D721Med (cell line): ENCODE data around the gene ELP1.

Experiments
- DNase-seq: peaks from one replicate; pipeline ENCODE4 v3.0.0; 2011; ENCODE audit warnings: low spot score; ENCODE audit not compliant: insufficient read length
- FAIRE-seq: peaks from 2 replicates; lab custom pipeline; 2011; peaks lifted over from hg19 to GRCh38; lab: Jason Lieb, UNC
- CTCF ChIP-seq: IDR thresholded peaks from 2 replicates; pipeline ENCODE4 v1.5.1; 2012; ENCODE audit warnings: mild to moderate bottlenecking, control low read depth; ENCODE audit not compliant: insufficient read depth; ENCODE audit errors: missing control alignments

ELP1 gene

GRCh38 chr9:108951578-108951977 lies 17.7 kb upstream of the ELP1 start:
- DNase-seq: no peak
- no peak for FAIRE-seq
- no peak for TF ChIP-seq CTCF

GRCh38 chr9:108950168-108950567 lies 16.2 kb upstream of the ELP1 start:
- no peak for DNase-seq
- FAIRE-seq: no peak
- no peak for TF ChIP-seq CTCF

DNA sequence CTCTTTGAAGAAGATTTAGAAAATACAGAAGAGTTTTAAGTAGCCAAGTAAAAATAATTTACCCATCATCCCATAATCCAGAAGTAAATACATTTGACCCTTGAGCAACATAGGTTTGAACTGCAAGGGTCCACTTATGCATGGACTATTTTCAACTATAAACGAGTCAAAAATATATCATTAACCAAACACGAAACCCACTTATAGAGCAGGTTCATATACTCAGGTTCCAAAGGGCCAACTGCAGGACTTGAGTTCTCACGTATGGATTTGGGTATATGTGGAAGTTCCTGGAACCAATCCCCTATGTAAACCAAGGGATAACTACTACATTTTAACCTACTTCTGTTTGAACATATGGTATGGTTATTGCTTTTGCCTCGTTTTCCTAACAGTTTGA lies 6.1 kb upstream of the ELP1 start:
- DNase-seq (no peak), FAIRE-seq (no peak)
- no peak for TF ChIP-seq CTCF

GRCh38 chr9:108937561-108938305 lies 3.8 kb upstream of the ELP1 start:
- no peak for FAIRE-seq
- no peak for TF ChIP-seq CTCF
- DNase-seq: no peak

GRCh38 chr9:108934323-108934893 lies 484 bp upstream of the ELP1 start, which contains the start of gene ABITRAM:
TSS of gene ABITRAM (plus strand) at chr9:108934400. CDS start at chr9:108934487, 87 bp downstream.
- no peak for TF ChIP-seq CTCF
- DNase-seq (peak; percentile 60), FAIRE-seq (no peak)

DNA sequence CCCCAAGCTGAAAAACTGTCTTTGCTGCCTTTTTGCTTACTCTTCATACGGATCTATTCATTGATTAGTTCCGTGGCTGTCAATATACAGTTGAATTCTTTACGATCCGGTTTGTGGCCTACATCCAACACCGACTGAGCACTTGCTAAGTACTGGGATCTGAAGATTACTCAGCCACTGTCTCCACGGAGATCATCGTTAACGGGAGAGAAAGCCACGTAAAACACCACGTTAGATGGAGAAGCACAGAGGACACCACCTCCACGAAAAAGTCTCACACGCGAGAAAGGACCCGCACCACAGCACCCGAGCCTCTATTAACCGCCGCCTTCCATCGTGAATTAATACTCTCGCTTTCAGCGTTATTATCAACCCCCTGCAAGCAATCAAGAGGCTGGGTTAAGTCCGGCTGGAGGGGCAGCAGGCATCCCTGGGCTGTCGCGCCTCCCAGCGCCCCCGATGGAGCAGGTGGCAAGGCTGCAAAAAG lies 650 bp downstream of the ELP1 start:
- no peak for FAIRE-seq
- TF ChIP-seq CTCF: no peak
- peak; percentile 15 for DNase-seq

DNA sequence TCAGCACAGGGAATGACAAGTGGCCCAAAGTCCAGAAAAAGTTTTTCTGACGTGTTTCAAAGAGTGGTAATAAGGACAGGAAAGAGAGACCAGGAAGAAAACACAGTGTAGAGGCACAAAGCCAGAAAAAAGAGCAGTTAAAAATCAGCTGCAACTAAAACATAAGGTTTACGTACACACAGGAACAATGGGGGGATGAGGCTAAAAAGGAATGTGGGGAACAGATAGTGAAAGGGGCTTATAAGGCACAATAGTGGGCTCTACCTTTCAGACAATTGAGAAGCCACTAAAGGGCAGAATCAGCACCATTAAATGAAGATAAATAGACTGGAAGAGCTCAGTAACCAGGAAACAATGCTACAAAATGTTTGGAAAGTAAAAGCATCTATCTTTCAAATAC lies 5.5 kb downstream of the ELP1 start:
- FAIRE-seq: no peak
- TF ChIP-seq CTCF: no peak
- DNase-seq: no peak
